Measurements from ENCODE around the gene TMBIM6.

TMBIM6 gene

DNA sequence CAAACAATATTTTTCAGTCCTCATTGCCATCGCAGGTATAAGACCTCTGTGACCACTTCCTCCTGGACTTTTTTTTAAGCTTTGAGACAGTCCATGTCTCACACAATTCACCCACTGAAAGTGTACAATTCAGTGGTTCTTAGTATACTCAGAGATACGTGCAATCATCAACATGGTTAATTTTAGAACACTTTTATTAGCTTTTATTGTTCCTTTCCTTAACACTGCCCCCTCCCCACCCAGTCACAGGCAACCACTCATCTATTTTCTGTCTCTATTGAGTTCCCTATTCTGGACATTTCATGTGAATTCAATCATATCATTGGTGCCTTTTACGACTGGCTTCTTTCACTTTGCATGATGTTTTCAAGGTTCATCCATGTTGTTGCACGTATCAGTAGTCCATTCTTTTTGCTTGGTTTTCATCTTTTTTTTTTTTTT lies 70.6 kb downstream of the TMBIM6 start:
- Mint-ChIP-seq H3K9me3 (no peaks in the 10 kb centered on the region), H3K4me1 (peaks cover 66% of the 10 kb centered on the region), H3K27me3 (ENCODE audit: low read depth) (peaks cover 4% of the 10 kb centered on the region), H3K4me3 (peak overlapping the region in 1 of 3 experiments; percentile 30), H3K36me3 (ENCODE audit: low read depth) (peaks cover 19% of the 10 kb centered on the region), H3K27ac (peak overlapping the region; percentile 89 to 98 (median 91))
- TF ChIP-seq CTCF (IDR thresholded peaks at IDR 0.05; ENCODE audit: unreplicated experiment in 3 of 3): no peak

GRCh38 chr12:49813131-49813530 lies 71.8 kb downstream of the TMBIM6 start:
- no peaks in the 10 kb centered on the region for H3K9me3 Mint-ChIP-seq
- peaks cover 55% of the 10 kb centered on the region for H3K4me1 Mint-ChIP-seq
- TF ChIP-seq CTCF (IDR thresholded peaks at IDR 0.05; ENCODE audit: unreplicated experiment in 3 of 3): no peak
- no peak overlapping the region for H3K4me3 Mint-ChIP-seq
- H3K27me3 Mint-ChIP-seq (ENCODE audit: low read depth): no peaks in the 10 kb centered on the region
- H3K27ac Mint-ChIP-seq: no peak overlapping the region
- H3K36me3 Mint-ChIP-seq (ENCODE audit: low read depth): peaks cover 19% of the 10 kb centered on the region

Measured in nephron (organoid).